K562 (cell line): ENCODE measurements around the gene FAM89B.

ENCODE experiments used
- BHLHE40 ChIP-seq: IDR thresholded peaks from 2 replicates; pipeline ENCODE4 v1.6.1; 2011; ENCODE audit warnings: low read length, improper control_type of control experiment
- ELF4 ChIP-seq: fragments of 450-650 bp; formaldehyde crosslinking; IDR thresholded peaks from 2 replicates; pipeline ENCODE4 v1.4.0; 2022; ENCODE audit warnings: missing genetic modification characterization

- TF ChIP-seq ELF4 (CRISPR knock-in tag): no peak
- TF ChIP-seq BHLHE40: no peak
These were observed 4.0 kb downstream of the FAM89B start for GRCh38 chr11:65576232-65576866.
